Ovary (tissue), 9 donors: ENCODE data around the gene ATP11C. TPM values are rescaled to one million over a fixed set of nuclear protein-coding genes. Genes with fewer than 3 reads are reported as not detected.

Source experiments
- DNase-seq, 5 donors: peaks; one replicate each; pipeline ENCODE4 v3.0.0-alpha.2; 2019 to 2020
- H3K27ac ChIP-seq, 2 donors: fragments of 200-600 bp; one replicate each; pipeline versions ENCODE4 v1.5.1 to v1.8.0; 2019 to 2022
- H3K27me3 ChIP-seq: fragments of 200-600 bp; one replicate; pipeline ENCODE4 v1.8.0; 2022
- H3K36me3 ChIP-seq: fragments of 200-600 bp; sonication (generic); one replicate; pipeline ENCODE4 v1.5.1; 2019
- H3K4me1 ChIP-seq: one replicate; pipeline ENCODE4 v1.8.1; 2013; ENCODE audit warnings: mild to moderate bottlenecking, moderate library complexity; ENCODE audit not compliant: insufficient read depth
- H3K4me3 ChIP-seq: fragments of 200-600 bp; sonication (generic); one replicate; pipeline ENCODE4 v1.5.1; 2017
- H3K9me3 ChIP-seq, 2 donors: fragments of 200-600 bp in 1 of 2; sonication (generic) in 1 of 2; one replicate each; pipeline versions ENCODE4 v1.5.1 to v1.8.1; 2013 to 2019; ENCODE audit warnings: mild to moderate bottlenecking in 1 of 2, moderate library complexity in 1 of 2
- CTCF ChIP-seq, 3 donors: fragments of 450-650 bp in 2 of 3; fragments of 200-600 bp in 1 of 3; IDR thresholded peaks; one replicate each; pipeline versions ENCODE4 v1.5.1 to v1.8.0; 2016 to 2022; ENCODE audit warnings: antibody characterized with exemption in 3 of 3, mild to moderate bottlenecking in 1 of 3
- EP300 ChIP-seq: sonication (generic); formaldehyde crosslinking; IDR thresholded peaks from one replicate; pipeline ENCODE4 v1.6.1; 2017; ENCODE audit warnings: antibody characterized with exemption
- POLR2A ChIP-seq: fragments of 450-650 bp; IDR thresholded peaks from one replicate; pipeline ENCODE4 v1.6.1; 2017; ENCODE audit warnings: antibody characterized with exemption, mild to moderate bottlenecking, moderate library complexity
- WGBS, 3 donors: extraction: QIAGEN DNeasy Blood & Tissue Kit in 1 of 3; methylation state at CpG; one replicate each; pipeline versions ENCODE4 v1.1.5 to v1.1.7; 2013 to 2017; 5-methylcytosine and 5-hydroxymethylcytosine counted together
- intact Hi-C, 4 donors: fragments of 100-400 bp; cut with DNase I; formaldehyde crosslinking; loops; one replicate each; pipeline versions ENCODE4 v1.11.0 to v1.15.1; 2022 to 2023
- polyA plus RNA-seq, 2 donors: library from polyadenylated mRNA; stranded (reverse); fragments of 200-250 nt in 1 of 2; fragments of 350-450 nt in 1 of 2; fragmentation: Illumina TruSeq in 1 of 2; extraction: RNeasy Lipid Tissue Mini Kit (QIAGEN cat#74804) in 1 of 2; gene quantifications; one replicate each; pipeline ENCODE4 v1.2.3, GENCODE V29; 2013 to 2014
- total RNA-seq, 7 donors: library from RNA; depleted of rRNA in 2 of 7; stranded (reverse); fragments of >200 nt in 2 of 7; fragmentation: NEBNext Ultra II Directional in 3 of 7; extraction: Animal tissue kit (Norgen Biotek cat#: 25700) in 3 of 7; gene quantifications; one replicate each; pipeline versions ENCODE4 v1.1.0 to v1.2.4, GENCODE V29; 2016 to 2023
- donor health status: DM: no; HTN: no; CAD: no; lungs with moderate emphysema.
- donor health status: DM: no; HTN: no; CAD: no.
- donor health status: Bipolar disorder and iron deficiency.
- donor health status: DM: yes; HTN: yes; CAD: no.
- donor health status: DM: no; HTN: no; CAD: no.
- donor health status: DM: yes; HTN: yes; CAD: no.

The ATP11C gene
- total and polyA plus RNA-seq, 9 donors = 13.0 to 34.7 (median 22.9) TPM

- Histone ChIP-seq H3K27ac (no peak overlapping the region), H3K4me1 (no peaks in the 10 kb centered on the region), H3K9me3 (no peaks in the 10 kb centered on the region), H3K4me3 (no peak overlapping the region), H3K36me3 (no peaks in the 10 kb centered on the region), H3K27me3 (no peaks in the 10 kb centered on the region)
- DNase-seq = no peak
- intact Hi-C loops = no loop called here
- WGBS, 3 donors = 52 to 78% (median 71%) methylated on average over 1 of the region's 1 CpG
- TF ChIP-seq CTCF (IDR thresholded peaks at IDR 0.05) = no peak
- no peak for TF ChIP-seq EP300
- no peak for TF ChIP-seq POLR2A
These were observed 128.4 kb downstream of the ATP11C start for GRCh38 chrX:139804482-139804881.

- Histone ChIP-seq H3K9me3 (no peaks in the 10 kb centered on the region), H3K27ac (no peak overlapping the region), H3K36me3 (no peaks in the 10 kb centered on the region), H3K4me3 (no peak overlapping the region), H3K4me1 (no peaks in the 10 kb centered on the region), H3K27me3 (no peaks in the 10 kb centered on the region)
- WGBS, 3 donors = 38 to 48% (median 48%) methylated on average over 2 of the region's 2 CpGs
- intact Hi-C loops = no loop called here
- no peak for DNase-seq
- TF ChIP-seq CTCF (IDR thresholded peaks at IDR 0.05) (no peak), EP300 (no peak)
These were observed 129.6 kb downstream of the ATP11C start for GRCh38 chrX:139803224-139803623.

- Histone ChIP-seq H3K9me3 (no peaks in the 10 kb centered on the region), H3K36me3 (no peaks in the 10 kb centered on the region), H3K4me3 (no peak overlapping the region), H3K27me3 (no peaks in the 10 kb centered on the region), H3K27ac (no peak overlapping the region), H3K4me1 (no peaks in the 10 kb centered on the region)
- DNase-seq = no peak
- WGBS, 3 donors = 84 to 90% (median 84%) methylated on average over 4 of the region's 4 CpGs
- intact Hi-C loops = no loop called here
- no peak for TF ChIP-seq CTCF (IDR thresholded peaks at IDR 0.05)
- TF ChIP-seq POLR2A = no peak
- no peak for TF ChIP-seq EP300
These were observed 130.8 kb downstream of the ATP11C start for GRCh38 chrX:139802048-139802447.

- intact Hi-C loops = no loop called here
- Histone ChIP-seq H3K4me1 (no peaks in the 10 kb centered on the region), H3K27ac (no peak overlapping the region), H3K36me3 (no peaks in the 10 kb centered on the region), H3K27me3 (no peaks in the 10 kb centered on the region), H3K9me3 (no peaks in the 10 kb centered on the region), H3K4me3 (no peak overlapping the region)
- no peak for DNase-seq
- TF ChIP-seq POLR2A (no peak), EP300 (no peak), CTCF (IDR thresholded peaks at IDR 0.05) (no peak)
- WGBS, 3 donors = 58 to 69% (median 62%) methylated on average over 3 of the region's 3 CpGs
These were observed 131.4 kb downstream of the ATP11C start for GRCh38 chrX:139801397-139801813.

- TF ChIP-seq EP300 (no peak), CTCF (IDR thresholded peaks at IDR 0.05) (no peak)
- intact Hi-C loops = no loop called here
- DNase-seq = no peak
- Histone ChIP-seq H3K9me3 (no peaks in the 10 kb centered on the region), H3K4me3 (no peak overlapping the region), H3K36me3 (no peaks in the 10 kb centered on the region), H3K27ac (no peak overlapping the region), H3K4me1 (no peaks in the 10 kb centered on the region), H3K27me3 (no peaks in the 10 kb centered on the region)
- WGBS, 3 donors = 84 to 85% (median 85%) methylated on average over 4 of the region's 4 CpGs
These were observed 134.2 kb downstream of the ATP11C start for GRCh38 chrX:139798701-139799100.
